A549 (cell line): Measurements from ENCODE around the gene IRX4. TPM values are rescaled to one million over a fixed set of nuclear protein-coding genes. Genes with fewer than 3 reads are reported as not detected.

Source experiments
- ATAC-seq, 2 experiments: fragments of 200-7000 bp in 1 of 2; fragments of >200 bp in 1 of 2; cut with Nextera tagmentation in 1 of 2; cut with Tn5 transposase in 1 of 2; 3 replicates each; pipeline versions ENCODE4 v1.8.0 to v1.9.1; 2018 to 2020; ENCODE audit warnings: mild to moderate bottlenecking in 1 of 2, moderate library complexity in 1 of 2
- CTCF ChIA-PET: fragments of 300-600 bp; sonication (Branson Sonifier 250); formaldehyde crosslinking; extraction: SDS; loops from one replicate; lab custom pipeline; 2021; ENCODE audit warnings: antibody characterized with exemption, inconsistent platforms; lab: Yijun Ruan, JAX
- POLR2A ChIA-PET: fragments of 350-600 bp; formaldehyde crosslinking; extraction: SDS; loops from one replicate; lab custom pipeline; 2021; ENCODE audit warnings: antibody characterized with exemption, inconsistent platforms; lab: Yijun Ruan, JAX
- DNase-seq, 2 experiments: peaks; one replicate each; pipeline versions ENCODE4 v3.0.0 to v3.0.0-alpha.2; 2011 to 2016; ENCODE audit warnings: low read depth in 1 of 2, low spot score in 1 of 2
- FAIRE-seq: peaks from 2 replicates; lab custom pipeline; 2011; peaks lifted over from hg19 to GRCh38; lab: Jason Lieb, UNC
- H3K27ac ChIP-seq, 2 experiments: fragments of >200 bp; sonication (Bioruptor Twin); formaldehyde crosslinking; 3 replicates each; pipeline ENCODE4 v1.5.1; 2016 to 2017
- H3K4me1 ChIP-seq: fragments of >200 bp; sonication (Bioruptor Twin); formaldehyde crosslinking; 3 replicates; pipeline ENCODE4 v1.6.1; 2016
- H3K4me2 ChIP-seq: fragments of >200 bp; sonication (Bioruptor Twin); formaldehyde crosslinking; 3 replicates; pipeline ENCODE4 v1.6.1; 2016
- H3K4me3 ChIP-seq: fragments of >200 bp; sonication (Bioruptor Twin); formaldehyde crosslinking; 3 replicates; pipeline ENCODE4 v1.5.1; 2016
- H3K9me3 ChIP-seq: fragments of >200 bp; sonication (Bioruptor Twin); formaldehyde crosslinking; 3 replicates; pipeline ENCODE4 v1.6.1; 2016
- CBX2 ChIP-seq: fragments of 200-600 bp; sonication (generic); IDR thresholded peaks from 2 replicates; pipeline ENCODE4 v1.6.1; 2016; ENCODE audit warnings: low read depth, mild to moderate bottlenecking, borderline replicate concordance
- CBX8 ChIP-seq: fragments of 200-600 bp; sonication (generic); IDR thresholded peaks from 2 replicates; pipeline ENCODE4 v1.6.1; 2016
- EHMT2 ChIP-seq: fragments of 200-600 bp; sonication (generic); IDR thresholded peaks from 2 replicates; pipeline ENCODE4 v1.6.1; 2016; ENCODE audit warnings: antibody characterized with exemption, low read depth, mild to moderate bottlenecking, moderate library complexity
- HOXB13 ChIP-seq: fragments of 250-450 bp; sonication (Bioruptor Pico); IDR thresholded peaks from 2 replicates; pipeline ENCODE4 v1.5.0; 2020; ENCODE audit warnings: low read depth, mild to moderate bottlenecking, moderate library complexity
- HOXB5 ChIP-seq: fragments of 250-450 bp; sonication (Bioruptor Pico); IDR thresholded peaks from 2 replicates; pipeline ENCODE4 v1.5.0; 2020; ENCODE audit warnings: mild to moderate bottlenecking, moderate library complexity
- JUN ChIP-seq, 2 experiments: fragments of >200 bp; sonication (Bioruptor Twin); formaldehyde crosslinking; IDR thresholded peaks; 2 replicates in 1 of 2; 3 replicates in 1 of 2; pipeline ENCODE4 v1.6.1; 2016 to 2017
- MAFK ChIP-seq: fragments of 450-650 bp; IDR thresholded peaks from 2 replicates; pipeline ENCODE4 v1.6.1; 2014; ENCODE audit not compliant: partially characterized antibody
- MYC ChIP-seq: IDR thresholded peaks from 2 replicates; pipeline ENCODE4 v1.6.1; 2012; ENCODE audit warnings: mild to moderate bottlenecking, inconsistent platforms, low read length, improper control_type of control experiment, borderline replicate concordance
- NR3C1 ChIP-seq: fragments of >200 bp; sonication (Bioruptor Twin); formaldehyde crosslinking; IDR thresholded peaks from 3 replicates; pipeline ENCODE4 v1.6.1; 2017
- RARB ChIP-seq: fragments of 250-450 bp; sonication (Bioruptor Pico); IDR thresholded peaks from 2 replicates; pipeline ENCODE4 v1.8.0; 2021; ENCODE audit warnings: mild to moderate bottlenecking, moderate library complexity
- TFCP2L1 ChIP-seq: fragments of 250-450 bp; sonication (Bioruptor Pico); IDR thresholded peaks from 2 replicates; pipeline ENCODE4 v1.5.0; 2021; ENCODE audit warnings: mild to moderate bottlenecking
- ZNF302 ChIP-seq: fragments of 250-450 bp; sonication (Bioruptor Pico); IDR thresholded peaks from 2 replicates; pipeline ENCODE4 v1.9.0; 2021; ENCODE audit warnings: inconsistent platforms, mild to moderate bottlenecking, moderate library complexity
- ZSCAN20 ChIP-seq: fragments of 250-450 bp; sonication (Bioruptor Pico); IDR thresholded peaks from 2 replicates; pipeline ENCODE4 v1.8.0; 2022; ENCODE audit warnings: mild to moderate bottlenecking, moderate library complexity
- WGBS: methylation state at CpG from one replicate; pipeline ENCODE4 v1.1.6; 2017; ENCODE audit errors: missing lambda C conversion rate; 5-methylcytosine and 5-hydroxymethylcytosine counted together
- polyA plus RNA-seq, 4 experiments: library from polyadenylated mRNA; depleted of rRNA in 3 of 4; stranded (reverse); fragments of >200 nt; fragmentation: RNase III in 1 of 4; extraction: RNeasy Plus Mini Kit Qiagen cat#74134 plus additional on column Dnase treatment in 1 of 4; gene quantifications; 2 replicates in 3 of 4; 3 replicates in 1 of 4; pipeline ENCODE4 v1.2.3, GENCODE V29; 2011 to 2017
- TF ChIP-seq, protein P1 (sequence below): IDR thresholded peaks from 2 replicates; pipeline ENCODE4 v1.6.1; 2012
- TF ChIP-seq, protein P2 (sequence below): fragments of 450-650 bp; IDR thresholded peaks from 2 replicates; pipeline ENCODE4 v1.6.1; 2014; ENCODE audit warnings: antibody characterized with exemption
- TF ChIP-seq, protein P3 (sequence below): IDR thresholded peaks from 2 replicates; pipeline ENCODE4 v1.6.1; 2012

Gene IRX4
- polyA plus RNA-seq, 2 of the 4 experiments (the other 2 are of a cell fraction) = 0.04 to 0.06 TPM

DNA sequence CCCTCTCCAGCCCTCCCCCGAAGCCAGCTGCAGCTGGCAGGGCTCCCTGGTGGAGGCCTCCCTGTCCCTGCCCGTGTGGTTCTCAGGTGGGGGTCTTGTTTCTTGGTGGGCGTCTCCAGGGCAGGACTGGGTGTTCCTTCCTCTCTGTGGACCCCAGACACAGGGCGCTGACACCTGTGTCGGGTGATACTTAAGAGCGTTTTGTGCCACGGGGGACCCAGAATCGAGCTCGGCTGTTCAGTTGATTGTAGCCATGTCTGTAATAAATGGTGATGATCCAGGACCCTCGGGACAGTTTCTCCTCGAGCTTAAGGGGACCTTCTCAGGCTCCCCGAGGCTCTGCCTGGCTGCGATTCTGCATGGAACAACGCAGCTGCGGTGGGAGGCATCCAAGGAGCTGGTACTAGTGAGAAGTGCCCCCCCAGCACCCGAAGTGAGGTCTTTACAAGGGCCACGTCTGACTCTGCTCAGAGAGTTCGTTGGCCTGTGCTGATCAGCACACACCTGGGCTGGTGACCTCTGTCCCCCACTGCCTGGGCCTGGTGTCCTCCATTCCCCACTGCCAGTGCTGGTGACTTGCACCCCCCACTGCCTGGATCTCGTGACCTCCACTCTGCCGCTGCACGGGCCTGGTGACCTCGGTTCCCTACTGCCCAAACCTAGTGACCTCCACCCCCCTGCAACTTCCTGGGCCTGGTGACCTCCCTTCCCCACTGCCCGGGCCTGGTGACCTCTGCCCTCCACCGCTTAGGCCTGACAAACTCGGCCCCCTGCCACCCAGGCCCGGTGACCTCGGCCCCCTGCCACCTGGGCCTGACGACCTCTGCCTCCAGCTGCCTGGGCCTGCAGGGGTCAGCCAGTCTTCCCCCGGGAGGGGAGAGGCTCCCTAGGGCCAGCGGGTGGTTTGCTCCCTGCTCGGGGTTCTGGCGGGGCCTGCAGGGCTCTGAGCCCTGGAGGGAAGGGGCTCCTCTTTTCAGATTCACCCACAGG lies 45.5 kb downstream of the IRX4 start:
- 64% methylated on average over 29 of the region's 32 CpGs for WGBS
- Histone ChIP-seq H3K4me2 (no peak overlapping the region), H3K4me3 (no peak overlapping the region), H3K27ac (no peak overlapping the region), H3K4me1 (0 out of 3 replicates have a peak, but pooled peaks cover under 1% of the 10 kb centered on the region), H3K9me3 (no peaks in the 10 kb centered on the region)
- DNase-seq (no peak), ATAC-seq (no peak), FAIRE-seq (no peak)
- POLR2A ChIA-PET = no interaction called here
- TF ChIP-seq JUN (IDR thresholded peaks at IDR 0.05) = no peak
- TF ChIP-seq, protein P1, sequence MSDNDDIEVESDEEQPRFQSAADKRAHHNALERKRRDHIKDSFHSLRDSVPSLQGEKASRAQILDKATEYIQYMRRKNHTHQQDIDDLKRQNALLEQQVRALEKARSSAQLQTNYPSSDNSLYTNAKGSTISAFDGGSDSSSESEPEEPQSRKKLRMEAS = no peak
- CTCF ChIA-PET = interaction anchor here (0.7 kb wide), 1 partner anchor 1429 kb away, joined by 3 read pairs; no protein-coding TSS in a partner anchor

DNA sequence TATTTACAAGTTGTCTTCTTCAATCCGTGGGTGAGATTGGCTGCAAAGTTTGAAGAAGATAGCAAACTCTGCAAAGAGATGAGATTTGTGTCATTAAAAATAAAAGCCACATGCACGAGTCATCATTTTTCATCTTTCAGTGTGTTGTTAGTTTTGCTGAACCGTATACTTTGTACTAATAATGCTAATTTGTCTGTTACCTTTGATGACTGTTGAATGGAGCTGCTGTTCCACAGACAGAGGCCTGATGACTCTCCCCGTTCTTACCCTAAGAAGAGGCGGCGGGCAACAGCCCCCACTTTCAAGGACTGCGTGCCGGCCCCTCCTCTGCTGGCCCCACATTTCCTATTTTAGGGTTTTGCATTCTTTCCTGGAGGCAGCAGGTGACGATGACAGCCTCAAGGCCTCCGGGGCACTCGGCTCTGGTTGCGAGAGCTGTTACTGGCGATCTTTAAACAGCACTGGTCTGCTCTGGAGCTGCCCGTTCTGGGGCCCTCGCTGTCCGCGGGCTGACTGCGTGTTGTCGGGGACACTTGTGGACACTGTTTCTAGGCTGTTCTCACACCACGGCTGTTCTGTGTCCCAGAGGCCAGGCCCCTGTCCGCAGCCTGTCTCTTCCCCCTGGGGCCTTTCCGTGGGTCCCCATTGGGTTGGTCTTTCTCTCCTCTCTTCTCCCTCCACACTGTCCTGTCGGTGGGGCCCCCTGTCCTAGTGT lies 46.4 kb downstream of the IRX4 start:
- TF ChIP-seq ZNF302 (CRISPR knock-in tag) (no peak), MAFK (peak; percentile 16)
- DNase-seq (no peak), FAIRE-seq (no peak), ATAC-seq (no peak)
- 70% methylated on average over 23 of the region's 23 CpGs for WGBS
- Histone ChIP-seq H3K9me3 (no peaks in the 10 kb centered on the region), H3K4me3 (no peak overlapping the region), H3K4me1 (no peaks in the 10 kb centered on the region), H3K4me2 (no peak overlapping the region), H3K27ac (no peak overlapping the region)
- POLR2A ChIA-PET = no interaction called here
- CTCF ChIA-PET = interaction anchor here (0.7 kb wide), 1 partner anchor 1429 kb away, joined by 3 read pairs; no protein-coding TSS in a partner anchor

DNA sequence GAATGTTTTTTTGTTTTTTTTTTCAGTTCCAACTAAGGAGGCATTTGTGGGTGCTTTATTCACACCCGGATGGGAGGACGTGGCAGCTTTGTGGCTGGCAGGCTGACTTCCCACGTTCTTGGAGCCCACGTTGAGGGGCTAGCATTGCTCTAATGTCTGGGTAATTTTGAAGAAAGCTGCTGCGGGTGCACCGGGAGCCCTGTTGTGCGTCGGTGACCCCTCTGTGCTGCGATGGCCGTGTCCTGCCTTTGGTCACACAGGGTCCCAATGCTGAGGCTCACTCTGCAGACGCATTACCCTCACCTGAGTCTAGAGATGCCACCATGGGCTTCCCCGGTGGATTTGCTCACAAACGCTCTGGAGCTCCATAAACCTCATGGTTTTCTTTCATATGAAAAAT lies 47.3 kb downstream of the IRX4 start:
- FAIRE-seq (no peak), ATAC-seq (no peak), DNase-seq (no peak)
- H3K27ac ChIP-seq = no peak overlapping the region
- H3K9me3 ChIP-seq = no peaks in the 10 kb centered on the region
- H3K4me2 ChIP-seq = no peak overlapping the region
- WGBS = 59% methylated on average over 13 of the region's 13 CpGs
- ChIA-PET CTCF (no interaction called here), POLR2A (no interaction called here)
- H3K4me3 ChIP-seq = no peak overlapping the region
- H3K4me1 ChIP-seq = no peaks in the 10 kb centered on the region
- TF ChIP-seq MYC (no peak), TFCP2L1 (CRISPR knock-in tag) (no peak), CBX8 (no peak), EHMT2 (no peak), MAFK (no peak), HOXB5 (CRISPR knock-in tag) (no peak), RARB (no peak), ZNF302 (CRISPR knock-in tag) (no peak), ZSCAN20 (no peak), CBX2 (no peak), NR3C1 (no peak), HOXB13 (CRISPR knock-in tag) (no peak)
- TF ChIP-seq, protein P1 = no peak
- TF ChIP-seq, protein P2, sequence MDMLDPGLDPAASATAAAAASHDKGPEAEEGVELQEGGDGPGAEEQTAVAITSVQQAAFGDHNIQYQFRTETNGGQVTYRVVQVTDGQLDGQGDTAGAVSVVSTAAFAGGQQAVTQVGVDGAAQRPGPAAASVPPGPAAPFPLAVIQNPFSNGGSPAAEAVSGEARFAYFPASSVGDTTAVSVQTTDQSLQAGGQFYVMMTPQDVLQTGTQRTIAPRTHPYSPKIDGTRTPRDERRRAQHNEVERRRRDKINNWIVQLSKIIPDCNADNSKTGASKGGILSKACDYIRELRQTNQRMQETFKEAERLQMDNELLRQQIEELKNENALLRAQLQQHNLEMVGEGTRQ = no peak
- TF ChIP-seq, protein P3, sequence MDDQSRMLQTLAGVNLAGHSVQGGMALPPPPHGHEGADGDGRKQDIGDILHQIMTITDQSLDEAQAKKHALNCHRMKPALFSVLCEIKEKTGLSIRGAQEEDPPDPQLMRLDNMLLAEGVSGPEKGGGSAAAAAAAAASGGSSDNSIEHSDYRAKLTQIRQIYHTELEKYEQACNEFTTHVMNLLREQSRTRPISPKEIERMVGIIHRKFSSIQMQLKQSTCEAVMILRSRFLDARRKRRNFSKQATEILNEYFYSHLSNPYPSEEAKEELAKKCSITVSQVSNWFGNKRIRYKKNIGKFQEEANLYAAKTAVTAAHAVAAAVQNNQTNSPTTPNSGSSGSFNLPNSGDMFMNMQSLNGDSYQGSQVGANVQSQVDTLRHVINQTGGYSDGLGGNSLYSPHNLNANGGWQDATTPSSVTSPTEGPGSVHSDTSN = no peak
- TF ChIP-seq, all 56 proteins: peak for 0
